Esophagus squamous epithelium (tissue), 5 donors: ENCODE data around the gene MRPS14. TPM values are rescaled to one million over a fixed set of nuclear protein-coding genes. Genes with fewer than 3 reads are reported as not detected.

Experiments used
- DNase-seq: peaks from one replicate; lab custom pipeline; 2025; lab: John Stamatoyannopoulos, UW
- H3K27ac ChIP-seq, 4 donors: fragments of 200-600 bp; sonication (generic); one replicate each; pipeline ENCODE4 v1.5.1; 2016 to 2019; ENCODE audit warnings: mild to moderate bottlenecking in 1 of 4
- H3K27me3 ChIP-seq, 4 donors: fragments of 200-600 bp; sonication (generic); 1 replicate in 3 of 4; 2 replicates in 1 of 4; pipeline versions ENCODE4 v1.5.1 to v1.6.0; 2017 to 2021; ENCODE audit warnings: antibody characterized with exemption in 1 of 4
- H3K36me3 ChIP-seq, 3 donors: fragments of 200-600 bp; sonication (generic); one replicate each; pipeline ENCODE4 v1.5.1; 2016 to 2019
- H3K4me1 ChIP-seq, 3 donors: fragments of 200-600 bp; sonication (generic); one replicate each; pipeline ENCODE4 v1.5.1; 2017 to 2019
- H3K4me3 ChIP-seq, 4 donors: fragments of 200-600 bp; sonication (generic); 1 replicate in 3 of 4; 2 replicates in 1 of 4; pipeline ENCODE4 v1.5.1; 2016 to 2019; ENCODE audit warnings: mild to moderate bottlenecking in 2 of 4, moderate library complexity in 1 of 4
- H3K9me3 ChIP-seq, 3 donors: fragments of 200-600 bp; sonication (generic); one replicate each; pipeline ENCODE4 v1.5.1; 2016 to 2019
- POLR2A ChIP-seq, 4 donors: fragments of 450-650 bp; IDR thresholded peaks; one replicate each; pipeline ENCODE4 v1.6.1; 2017; ENCODE audit warnings: antibody characterized with exemption in 4 of 4, mild to moderate bottlenecking in 4 of 4, moderate library complexity in 3 of 4
- WGBS, 2 donors: methylation state at CpG; one replicate each; pipeline ENCODE4 v1.1.5; 2018; 5-methylcytosine and 5-hydroxymethylcytosine counted together
- intact Hi-C: fragments of 100-400 bp; cut with DNase I; formaldehyde crosslinking; loops from one replicate; pipeline ENCODE4 v1.15.0; 2022
- small RNA-seq, 4 donors: library from RNA; depleted of rRNA; stranded (forward); fragments of <200 nt; gene quantifications; one replicate each; pipeline ENCODE3, GENCODE V24; 2016
- total RNA-seq, 4 donors: library from RNA; depleted of rRNA; stranded (reverse); fragments of >200 nt; gene quantifications; one replicate each; pipeline ENCODE4 v1.1.0, GENCODE V29; 2016
- TF ChIP-seq, protein P1 (sequence below), 6 experiments: fragments of 450-650 bp in 4 of 6; fragments of 200-600 bp in 2 of 6; sonication (generic) in 2 of 6; IDR thresholded peaks; one replicate each; pipeline ENCODE4 v1.5.1; 2016 to 2019; ENCODE audit warnings: antibody characterized with exemption in 6 of 6, mild to moderate bottlenecking in 4 of 6, moderate library complexity in 4 of 6
- donor health status: DM: yes; HTN: yes; CAD: no.

The MRPS14 gene
- total RNA-seq, 4 donors from 2014 or later = 8.6 to 18.1 (median 15.4) TPM

DNA sequence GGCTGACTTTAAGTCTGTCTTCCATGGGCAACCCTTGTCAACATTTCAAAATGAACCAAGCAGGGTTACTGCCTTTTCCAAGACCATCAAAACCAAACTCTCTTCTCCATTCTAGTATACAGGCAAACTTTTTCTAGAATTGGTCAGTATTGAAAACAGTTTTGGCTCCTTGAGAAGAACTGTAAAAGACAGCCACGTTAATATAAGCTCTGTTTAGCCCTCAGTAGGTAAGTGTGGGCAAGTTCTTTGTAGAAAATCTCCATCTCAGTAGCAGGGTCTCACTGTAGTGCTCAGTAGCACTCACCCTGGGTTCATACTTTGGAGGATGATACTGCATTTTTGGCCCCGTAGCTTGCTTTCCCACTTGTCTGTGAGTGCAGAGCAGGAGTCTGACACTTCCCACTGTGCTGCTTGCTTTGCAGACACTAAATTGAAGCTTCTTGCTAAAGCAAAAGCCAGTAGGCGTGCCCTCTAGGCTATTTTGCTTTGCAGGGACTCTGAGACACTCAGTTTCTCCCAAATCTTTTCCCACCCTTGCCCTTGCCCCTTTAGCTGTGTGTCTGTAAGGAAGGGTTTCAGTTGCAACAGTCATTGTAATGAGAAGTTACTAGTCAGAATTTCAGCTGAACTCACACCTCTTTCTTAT is 57.7 kb downstream of the MRPS14 start:
- H3K4me3 ChIP-seq = peak overlapping the region; percentile 15 to 53 (median 43)
- H3K9me3 ChIP-seq = no peaks in the 10 kb centered on the region
- H3K4me1 ChIP-seq = peaks cover 20 to 65% (median 22%) of the 10 kb centered on the region in 3 donors
- no peak for DNase-seq
- H3K27me3 ChIP-seq = no peaks in the 10 kb centered on the region
- TF ChIP-seq POLR2A (IDR thresholded peaks at IDR 0.05) = peak in 1 of 4 donors; percentile 6
- TF ChIP-seq, protein P1, sequence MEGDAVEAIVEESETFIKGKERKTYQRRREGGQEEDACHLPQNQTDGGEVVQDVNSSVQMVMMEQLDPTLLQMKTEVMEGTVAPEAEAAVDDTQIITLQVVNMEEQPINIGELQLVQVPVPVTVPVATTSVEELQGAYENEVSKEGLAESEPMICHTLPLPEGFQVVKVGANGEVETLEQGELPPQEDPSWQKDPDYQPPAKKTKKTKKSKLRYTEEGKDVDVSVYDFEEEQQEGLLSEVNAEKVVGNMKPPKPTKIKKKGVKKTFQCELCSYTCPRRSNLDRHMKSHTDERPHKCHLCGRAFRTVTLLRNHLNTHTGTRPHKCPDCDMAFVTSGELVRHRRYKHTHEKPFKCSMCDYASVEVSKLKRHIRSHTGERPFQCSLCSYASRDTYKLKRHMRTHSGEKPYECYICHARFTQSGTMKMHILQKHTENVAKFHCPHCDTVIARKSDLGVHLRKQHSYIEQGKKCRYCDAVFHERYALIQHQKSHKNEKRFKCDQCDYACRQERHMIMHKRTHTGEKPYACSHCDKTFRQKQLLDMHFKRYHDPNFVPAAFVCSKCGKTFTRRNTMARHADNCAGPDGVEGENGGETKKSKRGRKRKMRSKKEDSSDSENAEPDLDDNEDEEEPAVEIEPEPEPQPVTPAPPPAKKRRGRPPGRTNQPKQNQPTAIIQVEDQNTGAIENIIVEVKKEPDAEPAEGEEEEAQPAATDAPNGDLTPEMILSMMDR (IDR thresholded peaks at IDR 0.05) = no peak
- H3K36me3 ChIP-seq = peaks cover 0 to 6% (median 0%) of the 10 kb centered on the region in 3 donors
- intact Hi-C loops = no loop called here
- 28% methylated on average over 3 of the region's 3 CpGs for WGBS, 2 donors
- H3K27ac ChIP-seq = peak overlapping the region; percentile 85 to 93 (median 91)

DNA sequence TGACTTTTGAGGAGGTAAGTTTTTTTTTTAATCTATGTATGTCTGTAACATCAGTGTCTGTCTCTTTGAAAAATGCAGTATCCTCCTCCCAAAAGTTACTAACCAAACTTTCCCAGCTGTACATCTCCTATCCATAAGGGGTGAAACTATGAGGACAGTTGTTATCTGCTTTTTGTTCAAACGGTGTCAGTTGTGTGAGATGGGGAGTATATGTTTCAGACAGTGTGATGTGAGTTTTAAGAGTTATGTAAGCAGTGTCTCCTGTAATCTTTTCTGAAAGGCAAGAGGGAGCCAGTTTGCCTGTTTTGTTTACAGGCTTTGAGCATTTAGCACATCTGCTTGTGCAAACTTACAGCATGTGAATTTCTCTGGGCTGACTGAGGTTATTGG is 58.3 kb downstream of the MRPS14 start:
- peaks cover 20 to 65% (median 22%) of the 10 kb centered on the region in 3 donors for H3K4me1 ChIP-seq
- peak overlapping the region; percentile 15 to 53 (median 43) for H3K4me3 ChIP-seq
- 19 to 27% methylated on average over 1 of the region's 1 CpG for WGBS, 2 donors
- H3K36me3 ChIP-seq = peaks cover 0 to 6% (median 0%) of the 10 kb centered on the region in 3 donors
- no peaks in the 10 kb centered on the region for H3K9me3 ChIP-seq
- intact Hi-C loops = no loop called here
- H3K27ac ChIP-seq = peak overlapping the region; percentile 85 to 93 (median 91)
- no peaks in the 10 kb centered on the region for H3K27me3 ChIP-seq
- TF ChIP-seq, protein P1 (IDR thresholded peaks at IDR 0.05) = no peak
- no peak for TF ChIP-seq POLR2A (IDR thresholded peaks at IDR 0.05)
- DNase-seq = no peak

DNA sequence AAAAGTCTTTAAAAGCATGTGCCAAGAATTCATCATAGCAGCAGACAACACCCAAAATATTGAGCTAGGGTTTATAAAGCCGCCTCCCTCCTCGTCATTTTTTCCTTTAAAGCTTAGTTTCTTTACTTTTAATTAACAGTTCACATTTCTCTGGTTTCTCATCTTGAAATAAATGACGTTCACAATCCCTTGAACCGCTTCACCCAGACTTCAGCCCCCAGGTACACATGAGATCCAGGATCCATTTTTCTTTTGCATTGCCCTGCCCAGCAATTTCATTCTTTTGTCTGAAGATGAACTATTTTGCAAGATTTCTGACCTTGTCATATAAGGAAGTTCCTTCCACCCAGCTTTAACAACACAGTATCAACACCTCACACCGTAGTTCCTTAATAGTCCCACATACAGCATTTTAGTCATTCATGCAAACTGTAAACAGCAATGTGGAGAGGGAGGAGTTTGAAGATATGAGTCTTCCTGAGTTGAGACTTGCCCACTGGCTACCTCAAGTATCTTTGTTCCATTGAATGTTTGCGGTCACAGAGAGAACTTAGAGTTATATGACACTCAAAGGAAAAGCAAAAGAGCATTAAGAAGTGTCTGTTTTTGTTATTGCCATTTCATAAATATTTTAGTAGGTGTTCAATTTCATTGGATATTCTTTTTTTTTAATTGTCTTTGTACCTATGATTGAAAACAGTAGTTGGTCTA is 58.8 kb downstream of the MRPS14 start:
- intact Hi-C loops = no loop called here

DNA sequence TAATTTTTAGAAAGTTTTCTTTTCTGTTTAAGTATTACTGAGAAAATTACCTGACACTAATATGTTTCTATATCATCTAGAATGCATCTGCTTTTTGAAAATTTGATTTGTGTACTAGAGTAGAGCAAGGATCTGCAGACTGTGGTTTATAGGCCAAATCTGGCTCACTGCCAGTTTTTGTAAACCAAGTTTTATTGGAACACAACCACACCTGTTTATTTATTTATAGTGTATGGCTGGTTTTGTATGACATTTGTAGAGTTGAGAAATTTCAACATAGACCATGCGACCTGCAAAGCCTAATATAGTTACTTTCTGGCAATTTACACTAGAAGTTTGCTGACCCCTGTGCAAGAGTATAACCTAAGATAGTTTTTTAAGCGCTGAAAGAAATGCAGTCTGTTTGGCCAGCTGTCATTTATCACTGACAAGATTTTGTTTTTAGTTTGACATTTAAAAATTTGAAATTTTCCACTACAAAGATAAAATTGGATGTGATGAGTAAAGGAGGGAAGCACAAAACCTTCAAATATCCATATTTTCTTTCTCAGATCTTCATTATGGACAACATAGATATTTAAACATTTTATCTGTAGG is 59.6 kb downstream of the MRPS14 start:
- intact Hi-C loops = no loop called here
- Histone ChIP-seq H3K4me1 (peaks cover 20 to 59% (median 22%) of the 10 kb centered on the region in 3 donors), H3K36me3 (no peaks in the 10 kb centered on the region), H3K9me3 (no peaks in the 10 kb centered on the region), H3K4me3 (no peak overlapping the region), H3K27ac (peak overlapping the region; percentile 85 to 93 (median 91)), H3K27me3 (no peaks in the 10 kb centered on the region)
- no peak for TF ChIP-seq POLR2A (IDR thresholded peaks at IDR 0.05)
- TF ChIP-seq, protein P1 (IDR thresholded peaks at IDR 0.05) = no peak
- 59 to 62% methylated on average over 2 of the region's 2 CpGs for WGBS, 2 donors
- no peak for DNase-seq

More for the DNA sequence above, 58.8 kb downstream of the MRPS14 start:
- no peak for DNase-seq
- Histone ChIP-seq H3K27me3 (no peaks in the 10 kb centered on the region), H3K36me3 (peaks cover 0 to 4% (median 0%) of the 10 kb centered on the region in 3 donors), H3K4me3 (peak overlapping the region; percentile 15 to 53 (median 43)), H3K27ac (peak overlapping the region; percentile 85 to 93 (median 91)), H3K4me1 (peaks cover 20 to 65% (median 22%) of the 10 kb centered on the region in 3 donors), H3K9me3 (no peaks in the 10 kb centered on the region)
- WGBS, 2 donors = 14 to 20% methylated on average over 6 of the region's 6 CpGs
- TF ChIP-seq, protein P1 (IDR thresholded peaks at IDR 0.05) = no peak
- TF ChIP-seq POLR2A (IDR thresholded peaks at IDR 0.05) = peak in 2 of 4 donors; percentile 18 to 32

Small RNA genes within 50 kb of the gene (small RNA-seq; reads per million reads assigned to genes)
- gene RF00019 (0 reads per million in 4 donors), gene RNU6-307P (0 reads per million in 4 donors)

Other genes starting within 250 kb of the MRPS14 start
- gene CACYBP, start 23.5 kb downstream of the MRPS14 start, total RNA-seq = 10 to 100 TPM; 66.9 to 92.5 (median 82.1) TPM
- under 1 TPM in 2 of 4 donors, not detected in 2; under 0.01 to 0.09 TPM for gene TNN, start 44.4 kb upstream of the MRPS14 start, total RNA-seq
- 10 to 100 TPM in 2 of 4 donors, 1 to 10 TPM in 2; 3.3 to 22.7 (median 10.3) TPM for gene KIAA0040, start 169.4 kb upstream of the MRPS14 start, total RNA-seq